ENCODE data around the gene CARS1.

DNA sequence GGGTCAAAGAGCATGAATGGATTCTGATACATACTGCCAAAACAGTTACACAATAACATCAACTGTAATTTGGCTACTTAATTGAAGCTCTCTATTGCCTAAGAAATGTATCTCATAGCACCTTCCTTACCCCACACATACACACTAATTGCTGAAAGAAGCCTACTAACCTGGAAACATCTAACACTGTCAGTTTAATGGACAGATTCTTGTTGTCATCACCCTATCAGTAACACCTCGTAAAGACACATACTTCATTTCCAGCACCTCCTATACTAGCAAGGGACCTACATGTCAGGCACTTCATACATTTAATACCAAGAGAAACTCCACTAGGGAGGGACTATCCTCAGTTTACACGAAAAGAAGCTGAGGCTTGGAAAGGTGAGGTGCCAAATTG, 75.0 kb downstream of the CARS1 start:
- TF ChIP-seq, protein P1, sequence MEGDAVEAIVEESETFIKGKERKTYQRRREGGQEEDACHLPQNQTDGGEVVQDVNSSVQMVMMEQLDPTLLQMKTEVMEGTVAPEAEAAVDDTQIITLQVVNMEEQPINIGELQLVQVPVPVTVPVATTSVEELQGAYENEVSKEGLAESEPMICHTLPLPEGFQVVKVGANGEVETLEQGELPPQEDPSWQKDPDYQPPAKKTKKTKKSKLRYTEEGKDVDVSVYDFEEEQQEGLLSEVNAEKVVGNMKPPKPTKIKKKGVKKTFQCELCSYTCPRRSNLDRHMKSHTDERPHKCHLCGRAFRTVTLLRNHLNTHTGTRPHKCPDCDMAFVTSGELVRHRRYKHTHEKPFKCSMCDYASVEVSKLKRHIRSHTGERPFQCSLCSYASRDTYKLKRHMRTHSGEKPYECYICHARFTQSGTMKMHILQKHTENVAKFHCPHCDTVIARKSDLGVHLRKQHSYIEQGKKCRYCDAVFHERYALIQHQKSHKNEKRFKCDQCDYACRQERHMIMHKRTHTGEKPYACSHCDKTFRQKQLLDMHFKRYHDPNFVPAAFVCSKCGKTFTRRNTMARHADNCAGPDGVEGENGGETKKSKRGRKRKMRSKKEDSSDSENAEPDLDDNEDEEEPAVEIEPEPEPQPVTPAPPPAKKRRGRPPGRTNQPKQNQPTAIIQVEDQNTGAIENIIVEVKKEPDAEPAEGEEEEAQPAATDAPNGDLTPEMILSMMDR (IDR thresholded peaks at IDR 0.05) = no peak
- no peak for TF ChIP-seq EP300 (IDR thresholded peaks at IDR 0.05)
- TF ChIP-seq POLR2A (IDR thresholded peaks at IDR 0.05) = no peak
- TF ChIP-seq POLR2AphosphoS5 (IDR thresholded peaks at IDR 0.05) = no peak
